Mucosa of stomach (tissue), 1 donor: ENCODE data around the gene ZNF718.
"Not testable (repeated sequence)": the region's sequence is repeated elsewhere in the genome, so short reads cannot be mapped to it uniquely, and the experiment has no call there.

ENCODE experiments used
- H3K27me3 ChIP-seq: one replicate; pipeline ENCODE4 v1.7.0; 2013; ENCODE audit warnings: mild to moderate bottlenecking, low read length; ENCODE audit not compliant: control insufficient read depth, insufficient read depth
- H3K36me3 ChIP-seq: one replicate; pipeline ENCODE4 v1.7.0; 2013; ENCODE audit warnings: low read length; ENCODE audit not compliant: control insufficient read depth, insufficient read depth
- H3K4me1 ChIP-seq: one replicate; pipeline ENCODE4 v1.7.0; 2013; ENCODE audit warnings: mild to moderate bottlenecking, low read length; ENCODE audit not compliant: control insufficient read depth, insufficient read depth
- H3K4me3 ChIP-seq: one replicate; pipeline ENCODE4 v1.7.0; 2013; ENCODE audit warnings: low read length
- H3K9ac ChIP-seq: one replicate; pipeline ENCODE4 v1.7.0; 2013; ENCODE audit warnings: mild to moderate bottlenecking, low read length, moderate library complexity
- H3K9me3 ChIP-seq: one replicate; pipeline ENCODE4 v1.7.0; 2013; ENCODE audit warnings: mild to moderate bottlenecking, low read length, moderate library complexity; ENCODE audit not compliant: control insufficient read depth
- donor health status: Pancreatic carcinoma.

The ZNF718 gene

DNA sequence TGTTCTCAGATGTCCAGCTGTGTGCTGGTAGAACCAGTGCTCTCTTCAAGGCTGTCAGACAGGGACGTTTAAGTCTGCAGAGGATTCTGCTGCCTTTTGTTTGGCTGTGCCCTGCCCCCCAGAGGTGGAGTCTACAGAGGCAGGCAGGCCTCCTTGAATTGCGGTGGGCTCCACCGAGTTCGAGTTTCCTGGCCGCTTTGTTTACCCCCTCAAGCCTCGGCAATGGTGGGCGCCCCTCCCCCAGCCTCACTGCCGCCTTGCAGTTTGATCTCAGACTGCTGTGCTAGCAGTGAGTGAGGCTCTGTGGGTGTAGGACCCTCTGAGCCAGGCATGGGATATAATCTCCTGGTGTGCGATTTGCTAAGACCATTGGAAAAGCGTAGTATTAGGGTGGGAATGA, 47.0 kb downstream of the ZNF718 start:
- not testable (repeated sequence) for H3K36me3 ChIP-seq, H3K4me3 ChIP-seq, H3K9me3 ChIP-seq, H3K9ac ChIP-seq, H3K27me3 ChIP-seq, H3K4me1 ChIP-seq

DNA sequence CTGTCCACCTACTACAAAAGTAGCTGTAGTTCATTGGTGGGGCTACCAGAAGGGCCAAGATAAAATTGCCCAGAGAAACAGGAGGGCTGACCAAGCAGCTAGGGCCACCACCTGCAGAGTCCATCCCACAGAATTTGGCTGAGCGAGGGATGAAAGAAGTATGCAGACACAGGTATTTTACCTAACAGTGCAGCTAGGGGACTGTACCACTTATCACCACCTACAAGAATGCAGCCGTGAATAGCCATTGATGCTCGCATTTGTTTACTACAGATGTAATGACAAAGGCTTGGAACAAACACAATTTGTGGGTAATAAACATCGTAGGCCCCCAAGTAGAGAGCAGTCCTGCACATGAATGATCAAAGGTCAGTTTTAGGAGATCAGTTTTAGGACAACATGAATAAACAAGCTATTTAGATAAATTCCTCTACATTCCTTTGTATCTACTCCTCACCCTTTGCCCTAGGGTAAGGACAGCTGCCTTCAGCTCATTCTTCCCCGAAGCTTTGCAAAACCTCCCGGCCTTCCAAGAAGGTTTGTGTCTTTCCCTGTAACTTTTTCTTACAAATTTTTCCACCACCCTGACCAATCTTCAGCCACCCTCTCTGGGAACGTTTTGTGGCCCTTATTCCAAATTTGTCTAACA, 49.5 kb downstream of the ZNF718 start:
- no peaks in the 10 kb centered on the region for H3K27me3 ChIP-seq

DNA sequence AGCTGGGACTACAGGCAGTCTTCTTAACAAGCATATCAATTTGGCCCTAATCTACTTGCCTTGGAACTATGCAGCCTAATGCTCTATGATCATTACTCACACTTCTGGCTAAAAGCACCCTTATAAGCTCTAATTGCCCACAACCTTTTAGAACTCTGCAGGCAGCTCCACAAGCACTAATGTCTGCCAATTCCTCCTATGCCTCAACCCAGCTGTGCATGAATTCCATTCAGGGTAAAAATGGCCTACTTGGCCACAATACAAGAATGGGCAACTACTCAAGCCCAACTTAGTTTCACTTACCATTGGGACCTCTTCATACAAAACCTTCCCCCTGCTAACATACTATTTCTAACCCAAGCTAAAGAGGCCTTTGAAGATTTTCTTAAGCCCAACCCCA, 51.7 kb downstream of the ZNF718 start:
- Histone ChIP-seq H3K9me3 (peaks cover 14% of the 10 kb centered on the region), H3K36me3 (no peaks in the 10 kb centered on the region), H3K4me1 (no peaks in the 10 kb centered on the region), H3K9ac (no peak overlapping the region), H3K27me3 (no peaks in the 10 kb centered on the region), H3K4me3 (no peak overlapping the region)

More for the DNA sequence above, 49.5 kb downstream of the ZNF718 start:
- no peak overlapping the region for H3K9ac ChIP-seq
- peaks cover 14% of the 10 kb centered on the region for H3K9me3 ChIP-seq
- H3K4me3 ChIP-seq = no peak overlapping the region
- no peaks in the 10 kb centered on the region for H3K4me1 ChIP-seq
- no peaks in the 10 kb centered on the region for H3K36me3 ChIP-seq

DNA sequence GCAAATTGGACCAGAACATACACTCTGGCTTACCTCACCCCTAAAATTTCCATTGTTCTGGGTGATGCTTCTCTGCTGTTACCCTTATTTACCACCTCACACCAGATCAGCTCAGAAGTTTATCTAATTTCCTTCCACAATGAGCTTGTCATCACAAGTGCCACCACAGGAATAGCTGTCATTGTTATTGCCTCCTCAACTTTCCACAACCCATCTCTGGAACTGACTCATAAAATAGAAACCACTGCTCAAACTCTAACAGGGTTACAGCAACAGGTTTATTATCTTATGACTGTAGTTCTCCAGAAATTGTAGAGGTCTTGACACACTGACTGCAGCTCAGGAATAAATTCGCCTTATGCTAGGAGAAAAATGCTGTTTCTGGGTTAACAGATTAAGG, 52.7 kb downstream of the ZNF718 start:
- H3K27me3 ChIP-seq = no peaks in the 10 kb centered on the region
- H3K9ac ChIP-seq = no peak overlapping the region
- H3K9me3 ChIP-seq = peaks cover 14% of the 10 kb centered on the region
- no peaks in the 10 kb centered on the region for H3K36me3 ChIP-seq
- H3K4me3 ChIP-seq = no peak overlapping the region
- H3K4me1 ChIP-seq = no peaks in the 10 kb centered on the region

DNA sequence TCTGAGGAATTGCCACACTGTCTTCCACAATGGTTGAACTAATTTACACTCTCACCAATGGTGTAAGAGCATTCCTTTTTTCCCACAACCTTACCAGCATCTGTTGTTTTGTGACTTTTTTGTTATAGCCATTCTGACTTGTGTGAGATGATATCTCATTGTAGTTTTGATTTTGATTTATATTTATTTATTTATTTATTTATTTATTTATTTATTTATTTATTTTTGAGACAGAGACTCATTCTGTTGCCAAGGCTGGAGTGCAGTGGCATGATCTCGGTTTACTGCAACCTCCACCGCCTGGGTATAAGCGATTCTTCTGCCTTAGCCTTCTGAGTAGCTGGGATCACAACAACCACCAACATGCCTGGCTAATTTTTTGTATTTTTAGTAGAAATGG, 57.9 kb downstream of the ZNF718 start:
- H3K4me3 ChIP-seq, H3K36me3 ChIP-seq, H3K27me3 ChIP-seq, H3K9ac ChIP-seq, H3K9me3 ChIP-seq, H3K4me1 ChIP-seq: not testable (repeated sequence)

DNA sequence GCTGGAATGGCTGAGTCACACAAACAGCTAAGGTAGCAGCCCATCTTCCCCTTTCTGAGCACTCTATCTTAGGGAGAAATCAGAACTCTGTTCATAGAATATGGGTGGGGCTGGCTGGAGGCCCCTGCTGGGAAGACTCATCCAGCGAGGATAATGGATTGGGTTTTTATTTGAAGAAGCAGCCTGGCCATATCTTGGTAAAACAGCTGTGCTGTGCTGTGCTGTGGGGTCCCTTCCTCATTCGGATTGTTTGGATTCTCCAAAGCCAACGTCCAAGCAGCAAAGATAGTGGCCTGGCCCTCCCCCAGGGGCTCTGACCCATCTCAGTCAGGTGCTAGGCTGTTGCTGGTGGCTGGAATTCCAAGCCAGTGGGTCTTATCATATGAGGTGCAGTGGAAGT, 63.8 kb downstream of the ZNF718 start:
- no peaks in the 10 kb centered on the region for H3K36me3 ChIP-seq
- H3K9ac ChIP-seq = no peak overlapping the region
- no peaks in the 10 kb centered on the region for H3K9me3 ChIP-seq
- H3K4me1 ChIP-seq = no peaks in the 10 kb centered on the region
- H3K4me3 ChIP-seq = no peak overlapping the region
- no peaks in the 10 kb centered on the region for H3K27me3 ChIP-seq

DNA sequence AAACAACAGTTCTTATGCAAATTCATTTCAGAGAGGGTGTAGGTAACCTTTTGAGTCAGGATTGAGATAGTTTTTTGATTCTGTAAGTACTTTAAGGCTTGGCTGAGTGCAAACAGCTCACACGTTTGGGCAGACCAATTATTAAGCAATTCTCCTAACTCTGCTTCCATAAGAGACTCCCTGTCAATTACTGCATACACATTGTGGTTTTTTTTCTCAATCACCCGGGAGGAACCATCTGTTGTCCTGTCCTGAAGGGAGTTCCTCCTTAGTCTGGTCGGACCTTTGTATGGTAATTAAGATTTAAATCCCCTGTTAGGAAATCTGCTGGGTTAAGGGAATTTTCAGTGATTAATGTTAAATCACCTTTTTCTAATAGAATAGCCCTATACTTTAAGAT, 70.9 kb downstream of the ZNF718 start:
- not testable (repeated sequence) for H3K27me3 ChIP-seq, H3K4me3 ChIP-seq, H3K4me1 ChIP-seq, H3K36me3 ChIP-seq, H3K9me3 ChIP-seq, H3K9ac ChIP-seq

DNA sequence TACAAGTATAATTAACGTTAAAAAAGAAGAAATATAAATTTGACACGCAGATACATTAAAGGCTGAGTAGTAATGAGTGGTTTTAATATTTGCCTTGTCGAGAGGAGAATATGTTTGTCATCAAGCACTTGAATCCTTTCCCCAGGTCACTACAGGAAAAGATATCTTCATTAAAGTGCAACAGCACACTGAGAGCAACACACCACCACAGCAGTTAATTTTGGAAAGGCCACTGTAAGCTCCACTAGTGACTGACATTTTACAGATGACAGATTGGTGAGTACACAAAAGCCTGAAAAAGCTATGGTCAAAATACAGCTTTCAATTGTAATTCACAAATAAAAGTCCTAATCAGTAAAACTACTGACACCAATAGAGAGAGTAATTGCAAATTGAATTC, 76.6 kb downstream of the ZNF718 start:
- Histone ChIP-seq H3K36me3 (no peaks in the 10 kb centered on the region), H3K9me3 (no peaks in the 10 kb centered on the region), H3K9ac (no peak overlapping the region), H3K4me3 (no peak overlapping the region), H3K27me3 (no peaks in the 10 kb centered on the region), H3K4me1 (no peaks in the 10 kb centered on the region)

DNA sequence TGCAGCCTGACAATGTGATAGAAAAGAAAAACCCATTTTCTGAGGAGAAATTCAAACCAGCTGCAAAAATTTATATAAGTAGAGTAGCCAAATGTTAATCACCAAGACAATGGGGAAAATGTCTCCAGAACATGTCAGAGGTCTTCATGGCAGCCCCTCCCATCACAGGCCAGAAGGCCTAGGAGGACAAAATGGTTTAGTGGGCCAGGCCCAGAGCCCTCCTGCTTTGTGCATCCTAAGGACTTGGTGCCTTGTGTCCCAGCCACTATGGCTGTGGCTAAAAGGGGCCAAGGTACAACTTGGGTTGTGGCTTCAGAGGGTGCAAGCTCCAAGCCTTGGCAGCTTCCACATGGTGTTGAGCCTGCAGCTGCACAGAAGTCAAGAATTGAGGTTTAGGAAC, 78.5 kb downstream of the ZNF718 start:
- not testable (repeated sequence) for H3K27me3 ChIP-seq, H3K9ac ChIP-seq, H3K9me3 ChIP-seq, H3K4me3 ChIP-seq, H3K36me3 ChIP-seq, H3K4me1 ChIP-seq

DNA sequence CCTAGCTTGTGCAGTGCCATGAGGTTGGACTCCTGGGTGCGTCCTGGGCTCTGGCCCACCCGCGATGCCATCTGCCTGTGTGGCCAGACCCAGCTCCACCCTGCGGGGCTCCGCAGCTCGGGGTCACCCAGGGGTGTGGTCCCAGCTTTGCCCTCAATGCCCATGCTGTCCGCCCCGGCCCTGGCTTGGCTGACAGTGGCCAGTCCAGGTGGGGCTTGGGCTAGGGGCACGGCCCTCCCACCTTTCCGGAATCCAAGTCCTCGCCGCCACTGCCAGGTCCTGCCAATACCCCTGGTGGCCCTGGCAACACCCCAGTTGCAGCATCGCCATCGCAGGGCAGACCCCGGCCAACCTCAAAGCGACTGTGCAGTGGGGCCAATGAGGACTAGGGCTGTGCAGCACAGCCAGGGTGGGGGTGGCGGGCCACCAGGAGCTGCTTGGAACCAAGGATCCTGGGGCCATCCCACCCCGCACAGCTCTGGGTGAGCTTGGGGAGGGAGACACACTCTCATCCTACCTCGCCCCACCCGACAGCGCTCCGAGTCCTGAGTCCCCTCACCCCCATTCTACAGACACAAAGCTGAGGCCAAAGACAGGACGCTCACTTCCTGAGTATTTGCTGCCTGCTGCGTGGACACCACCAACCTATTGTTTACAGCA, 80.9 kb downstream of the ZNF718 start:
- Histone ChIP-seq H3K36me3 (no peaks in the 10 kb centered on the region), H3K4me3 (no peak overlapping the region), H3K4me1 (no peaks in the 10 kb centered on the region), H3K9me3 (no peaks in the 10 kb centered on the region), H3K27me3 (no peaks in the 10 kb centered on the region), H3K9ac (no peak overlapping the region)

DNA sequence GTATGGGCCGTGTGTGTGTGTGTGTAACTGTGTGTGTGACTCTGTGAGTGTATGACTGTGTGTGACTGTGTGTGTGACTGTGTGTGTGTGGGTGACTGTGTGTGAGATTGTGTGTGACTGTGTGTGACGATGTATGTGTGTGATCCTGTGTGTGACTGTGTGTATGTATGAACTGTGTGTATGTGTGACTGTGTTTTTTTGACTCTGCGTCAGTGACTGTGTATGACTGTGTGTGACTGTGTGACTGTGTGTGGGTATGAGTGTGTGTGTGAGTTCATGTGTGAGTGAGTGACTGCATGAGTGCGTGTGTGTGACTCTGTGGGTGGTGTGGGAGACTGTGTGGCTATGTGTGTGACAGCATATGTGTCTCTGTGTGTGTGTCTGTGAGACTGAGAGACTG, 81.8 kb downstream of the ZNF718 start:
- Histone ChIP-seq H3K27me3 (no peaks in the 10 kb centered on the region), H3K4me1 (no peaks in the 10 kb centered on the region), H3K9me3 (no peaks in the 10 kb centered on the region), H3K9ac (no peak overlapping the region), H3K36me3 (no peaks in the 10 kb centered on the region), H3K4me3 (no peak overlapping the region)

DNA sequence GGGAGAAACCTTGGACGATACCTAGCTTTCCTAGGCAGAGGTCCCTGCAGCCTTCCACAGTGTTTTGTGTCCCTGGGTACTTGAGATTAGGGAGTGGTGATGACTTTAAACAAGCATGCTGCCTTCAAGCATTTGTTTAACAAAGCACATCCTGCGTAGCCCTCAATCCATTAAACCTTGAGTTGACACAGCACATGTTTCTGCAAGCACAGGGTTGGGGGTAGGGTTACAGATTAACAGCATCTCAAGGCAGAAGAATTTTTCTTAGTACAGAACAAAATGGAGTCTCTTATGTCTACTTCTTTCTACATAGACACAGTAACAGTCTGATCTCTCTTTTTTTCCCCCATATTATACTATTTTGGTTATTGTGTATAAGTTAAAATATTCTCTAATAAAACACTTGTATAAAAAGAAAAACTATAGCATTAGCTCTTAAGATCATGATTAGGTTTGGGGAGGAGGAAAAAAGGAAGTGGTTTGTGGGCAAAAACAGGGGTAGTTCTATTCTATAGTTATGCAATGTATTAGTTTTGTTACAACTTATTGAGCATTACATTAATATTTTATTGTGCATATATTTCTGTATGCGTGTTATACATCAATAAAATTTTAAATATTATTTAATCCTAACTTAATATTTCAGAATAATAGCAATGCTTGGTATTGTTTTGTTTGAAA, 84.3 kb downstream of the ZNF718 start:
- H3K9me3 ChIP-seq, H3K4me3 ChIP-seq, H3K36me3 ChIP-seq, H3K27me3 ChIP-seq, H3K4me1 ChIP-seq, H3K9ac ChIP-seq: not testable (repeated sequence)
